ENCODE data around the gene CRNKL1. TPM values are rescaled to one million over a fixed set of nuclear protein-coding genes. Genes with fewer than 3 reads are reported as not detected.

The CRNKL1 gene
- total RNA-seq, 1 donor from 2014 or later = 21.3 TPM

GRCh38 chr20:20092827-20093226 lies 40.6 kb upstream of the CRNKL1 start:
- no peaks in the 10 kb centered on the region for H3K9me3 Mint-ChIP-seq
- H3K4me1 Mint-ChIP-seq = no peaks in the 10 kb centered on the region
- H3K27ac Mint-ChIP-seq = no peak overlapping the region
- ChIA-PET CTCF (no interaction called here), POLR2A (no interaction called here)
- no peaks in the 10 kb centered on the region for H3K36me3 Mint-ChIP-seq (ENCODE audit: low read depth)
- no peak for ATAC-seq (ENCODE audit: low read depth)
- peaks cover 14% of the 10 kb centered on the region for H3K27me3 Mint-ChIP-seq
- no peak overlapping the region for H3K4me3 Mint-ChIP-seq
- DNase-seq = no peak
- no peak for TF ChIP-seq CTCF (IDR thresholded peaks at IDR 0.05)
- intact Hi-C loops (cut with micrococcal nuclease) = no loop called here

- ATAC-seq (ENCODE audit: low read depth) = no peak
- no peak for DNase-seq
- Mint-ChIP-seq H3K27ac (no peak overlapping the region), H3K4me3 (no peak overlapping the region), H3K27me3 (peaks cover 8% of the 10 kb centered on the region), H3K9me3 (no peaks in the 10 kb centered on the region), H3K4me1 (no peaks in the 10 kb centered on the region), H3K36me3 (ENCODE audit: low read depth) (no peaks in the 10 kb centered on the region)
- intact Hi-C loops (cut with micrococcal nuclease) = no loop called here
- TF ChIP-seq CTCF (IDR thresholded peaks at IDR 0.05) = no peak
- ChIA-PET POLR2A (no interaction called here), CTCF (no interaction called here)
Measured at GRCh38 chr20:20089939-20090338, 37.7 kb upstream of the CRNKL1 start.

DNA sequence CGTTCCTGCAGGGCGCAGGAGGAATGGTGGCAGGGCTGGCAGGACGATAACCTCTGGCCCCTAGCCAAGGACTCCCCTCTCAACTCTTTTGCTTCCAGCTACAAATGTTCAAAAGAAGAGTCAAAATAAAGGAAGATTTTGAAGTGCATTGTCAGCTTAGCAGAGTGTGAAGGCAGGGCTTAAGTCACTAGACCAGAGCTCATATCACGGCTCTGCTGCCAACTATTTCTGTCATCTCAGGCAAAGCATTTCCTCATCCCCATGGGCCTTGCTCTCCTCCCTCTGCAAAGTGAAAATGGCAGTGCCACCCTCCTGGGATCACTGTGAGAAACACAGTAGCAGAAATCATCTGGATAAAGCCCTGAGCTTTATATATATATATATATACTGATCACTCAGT lies 36.8 kb upstream of the CRNKL1 start:
- ChIA-PET CTCF (no interaction called here), POLR2A (no interaction called here)
- intact Hi-C loops (cut with micrococcal nuclease) = no loop called here
- no peak for ATAC-seq (ENCODE audit: low read depth)
- Mint-ChIP-seq H3K4me1 (peaks cover under 1% of the 10 kb centered on the region), H3K27me3 (peaks cover 13% of the 10 kb centered on the region), H3K36me3 (ENCODE audit: low read depth) (no peaks in the 10 kb centered on the region), H3K9me3 (no peaks in the 10 kb centered on the region), H3K4me3 (no peak overlapping the region), H3K27ac (no peak overlapping the region)
- TF ChIP-seq CTCF (IDR thresholded peaks at IDR 0.05) = no peak
- no peak for DNase-seq

- H3K36me3 Mint-ChIP-seq (ENCODE audit: low read depth) = no peaks in the 10 kb centered on the region
- CTCF ChIA-PET = interaction anchor here (1.0 to 3.7 kb wide), 3 partner anchors 273 to 509 kb away, joined by 3 to 33 read pairs (median 11); no protein-coding TSS in a partner anchor
- peaks cover 11% of the 10 kb centered on the region for H3K27me3 Mint-ChIP-seq
- H3K9me3 Mint-ChIP-seq = no peaks in the 10 kb centered on the region
- ATAC-seq (ENCODE audit: low read depth) (no peak), DNase-seq (no peak)
- intact Hi-C loops (cut with micrococcal nuclease) = loop anchor here (2.0 kb wide), 1 partner anchor 1419 kb away; no protein-coding TSS in a partner anchor
- H3K4me3 Mint-ChIP-seq = no peak overlapping the region
- POLR2A ChIA-PET = no interaction called here
- H3K27ac Mint-ChIP-seq = no peak overlapping the region
- TF ChIP-seq CTCF (IDR thresholded peaks at IDR 0.05) = no peak
- peaks cover 2% of the 10 kb centered on the region for H3K4me1 Mint-ChIP-seq
Measured at GRCh38 chr20:20085812-20086211, 33.5 kb upstream of the CRNKL1 start.

DNA sequence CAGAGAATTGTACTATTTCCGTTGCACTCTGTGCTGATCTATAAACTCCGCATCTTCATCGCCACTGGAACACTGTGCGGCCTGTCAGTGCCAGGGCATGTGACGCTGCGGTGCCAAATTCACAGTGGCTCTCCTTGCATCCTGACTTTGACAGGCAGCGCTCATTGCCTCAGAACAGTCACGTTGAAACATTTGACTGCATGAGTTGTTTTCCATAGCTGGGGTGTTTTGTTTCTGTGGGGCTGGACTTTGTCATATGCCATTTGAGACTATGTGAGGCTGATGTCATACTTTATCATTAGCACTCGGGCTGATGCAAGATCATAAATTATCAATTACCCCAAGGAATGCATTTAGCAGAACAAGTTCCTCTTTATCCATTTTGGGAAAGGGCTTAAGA lies 32.8 kb upstream of the CRNKL1 start:
- DNase-seq = no peak
- Mint-ChIP-seq H3K27ac (no peak overlapping the region), H3K9me3 (no peaks in the 10 kb centered on the region), H3K36me3 (ENCODE audit: low read depth) (no peaks in the 10 kb centered on the region), H3K4me1 (peaks cover 2% of the 10 kb centered on the region), H3K4me3 (no peak overlapping the region), H3K27me3 (peaks cover 11% of the 10 kb centered on the region)
- no peak for TF ChIP-seq CTCF (IDR thresholded peaks at IDR 0.05)
- ChIA-PET POLR2A (no interaction called here), CTCF (interaction anchor here (1.0 to 3.7 kb wide), 3 partner anchors 274 to 510 kb away, joined by 3 to 33 read pairs (median 11); no protein-coding TSS in a partner anchor)
- ATAC-seq (ENCODE audit: low read depth) = no peak
- intact Hi-C loops (cut with micrococcal nuclease) = loop anchor here (2.0 kb wide), 1 partner anchor 1420 kb away; no protein-coding TSS in a partner anchor

Data from activated B cell treated with CpG ODN at 0.5 μM for 24 hours (primary cell).